NCI-H1048 (cell line): Measurements from ENCODE around the gene GOLGA2.
"Not testable (repeated sequence)": the region's sequence is repeated elsewhere in the genome, so short reads cannot be mapped to it uniquely, and the experiment has no call there.

Experiments
- DNase-seq: peaks from one replicate; lab custom pipeline; 2025; lab: John Stamatoyannopoulos, UW

GOLGA2 gene

GRCh38 chr9:128292009-128292408, 16.2 kb upstream of the GOLGA2 start:
- DNase-seq = no peak

GRCh38 chr9:128288273-128289004, 12.6 kb upstream of the GOLGA2 start:
- DNase-seq = no peak

- no peak for DNase-seq
Measured at GRCh38 chr9:128286440-128286839, 10.6 kb upstream of the GOLGA2 start.

DNA sequence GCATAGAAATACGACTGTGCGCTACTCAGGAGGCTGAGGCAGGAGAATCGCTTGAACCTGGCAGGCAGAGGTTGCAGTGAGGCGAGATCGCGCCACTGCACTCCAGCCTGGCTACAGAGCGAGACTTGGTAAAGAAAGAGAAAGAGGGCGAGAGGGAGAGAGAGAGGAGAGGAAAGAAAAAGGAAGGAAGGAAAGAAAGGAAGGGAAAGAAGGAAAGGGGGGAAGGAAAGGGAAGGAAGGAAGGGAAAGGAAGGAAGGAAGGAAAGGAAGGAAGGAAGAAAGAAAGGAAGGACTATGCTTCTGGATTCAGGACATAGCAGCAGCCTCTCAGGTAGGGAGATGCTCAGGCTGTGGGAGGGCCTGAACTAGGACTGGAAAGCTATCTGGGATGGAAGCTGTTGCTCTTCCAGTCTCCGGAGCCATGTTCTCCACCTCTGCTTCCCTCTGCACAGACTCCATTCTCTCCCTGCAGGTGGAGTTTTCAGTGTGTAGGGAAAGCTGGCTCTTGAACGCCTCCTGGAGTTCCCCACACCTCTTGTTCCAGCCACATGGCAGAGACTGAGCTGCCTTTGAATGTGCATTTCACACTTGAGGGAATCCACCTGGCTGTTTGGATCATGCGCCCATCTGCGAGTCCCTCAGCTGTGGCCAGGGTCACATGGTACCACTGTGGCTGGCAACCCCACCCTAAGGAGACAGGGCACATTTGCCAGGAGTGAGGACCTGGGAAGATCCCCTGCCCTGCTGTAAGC, 9.4 kb upstream of the GOLGA2 start:
- no peak for DNase-seq

DNA sequence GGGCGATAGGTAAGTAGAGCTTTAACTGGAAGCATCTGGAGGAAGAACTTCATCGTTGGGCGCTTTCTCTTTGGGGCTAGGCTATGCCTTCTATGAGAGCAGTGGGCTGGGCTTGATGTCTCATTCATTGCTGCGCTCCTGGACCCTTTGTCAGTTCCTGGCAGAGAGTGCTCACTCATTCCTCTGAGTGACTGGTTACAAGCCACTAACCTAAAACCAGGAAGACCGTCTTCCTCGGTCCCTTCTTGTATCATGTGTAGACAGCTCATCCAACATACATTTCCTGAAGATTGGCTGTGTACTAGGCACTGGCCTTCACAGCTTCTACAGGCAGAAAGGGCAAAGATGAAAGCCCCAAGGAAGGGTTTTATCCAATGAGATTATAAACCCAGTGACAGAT, 6.7 kb upstream of the GOLGA2 start:
- DNase-seq = no peak

DNA sequence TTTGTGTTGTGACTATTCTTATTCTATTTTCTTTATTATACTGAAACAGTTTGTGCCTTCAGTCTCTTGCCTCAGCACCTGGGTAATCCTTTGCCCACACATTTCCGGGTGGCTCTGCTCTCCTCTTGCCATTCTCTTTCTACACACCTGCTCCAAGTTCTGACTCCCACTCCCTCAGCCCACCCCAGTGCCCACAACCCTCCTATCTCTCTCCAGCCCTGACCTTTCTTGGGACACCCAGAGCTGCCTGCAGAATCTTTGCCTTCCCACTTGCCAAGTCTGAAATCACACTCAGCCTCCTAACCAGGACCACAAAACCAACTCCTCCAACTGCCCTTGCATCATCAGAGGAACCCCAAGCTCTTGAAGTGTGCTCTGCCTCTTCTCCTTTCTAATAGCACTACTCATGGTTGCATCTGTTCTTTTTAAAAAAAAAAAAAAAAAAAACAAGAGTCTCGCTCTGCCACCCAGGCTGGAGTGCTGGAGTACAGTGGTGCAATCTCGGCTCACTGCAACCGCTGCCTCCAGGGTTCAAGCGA, 4.3 kb upstream of the GOLGA2 start:
- DNase-seq = no peak

GRCh38 chr9:128279088-128280073, 3.6 kb upstream of the GOLGA2 start:
- DNase-seq = not testable (repeated sequence)

DNA sequence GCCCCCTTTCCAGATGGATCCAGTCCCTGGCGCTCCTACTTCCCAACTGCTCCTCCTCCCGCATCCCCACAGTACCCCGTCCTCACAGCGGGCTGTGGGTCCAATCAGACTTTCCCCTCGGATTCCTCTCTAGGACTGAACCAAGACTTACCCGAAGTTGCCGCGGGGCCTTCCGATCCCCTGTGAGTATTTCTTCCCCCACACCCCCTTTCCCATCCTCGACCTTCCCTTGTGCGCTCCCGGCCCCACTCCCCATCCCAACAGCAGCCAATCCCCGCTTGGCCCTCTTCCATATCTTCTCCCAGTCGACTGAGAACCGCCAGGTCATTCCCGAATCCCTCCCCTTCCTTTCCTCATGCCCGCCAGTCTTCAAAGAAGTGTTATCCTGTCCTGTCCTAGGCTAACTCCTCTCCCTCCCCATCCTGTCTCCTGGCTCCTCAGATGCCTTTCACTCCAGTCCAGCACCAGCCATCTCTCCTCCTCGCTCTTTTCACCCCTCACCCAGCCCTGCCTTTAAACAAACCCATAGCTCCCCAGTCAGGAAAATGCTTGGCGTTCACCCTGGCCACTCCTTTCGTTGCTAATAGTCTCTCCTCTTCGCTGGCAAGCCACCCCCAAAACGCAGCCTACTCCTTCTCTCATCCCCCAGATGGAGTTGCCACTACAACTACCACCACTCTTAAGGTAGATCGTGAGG, 915 bp upstream of the GOLGA2 start:
- DNase-seq = no peak

- peak; percentile 96 for DNase-seq
Measured at GRCh38 chr9:128276008-128276573, 284 bp upstream of the GOLGA2 start, which contains the start of gene SWI5. TSS of gene SWI5 (plus strand) at chr9:128276276.

GRCh38 chr9:128274245-128274644, 1.6 kb downstream of the GOLGA2 start:
- no peak for DNase-seq

DNA sequence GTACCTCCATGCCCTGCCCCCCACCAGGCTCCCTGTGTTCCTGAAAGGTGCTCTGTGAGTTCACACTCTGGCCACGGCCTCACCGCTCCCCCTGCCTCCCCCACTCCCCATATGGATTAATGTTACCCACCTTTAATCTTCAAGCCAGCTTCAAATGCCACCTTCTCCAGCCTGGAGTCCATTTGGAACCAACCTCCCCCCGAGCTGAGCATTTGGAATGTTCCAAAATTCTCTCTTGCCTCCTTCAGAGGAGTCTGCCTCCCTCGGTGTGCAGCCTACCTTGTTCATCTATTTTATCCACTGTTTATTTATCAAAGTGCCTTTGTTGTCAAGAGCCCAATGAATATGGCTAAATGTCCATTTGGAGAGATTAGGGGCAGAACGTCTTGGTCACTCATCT, 4.3 kb downstream of the GOLGA2 start:
- DNase-seq = no peak

GRCh38 chr9:128271112-128271511, 4.7 kb downstream of the GOLGA2 start:
- DNase-seq = no peak

GRCh38 chr9:128266868-128267590, 8.8 kb downstream of the GOLGA2 start:
- no peak for DNase-seq

- DNase-seq = no peak
Measured at GRCh38 chr9:128265348-128265847, 10.4 kb downstream of the GOLGA2 start.

DNA sequence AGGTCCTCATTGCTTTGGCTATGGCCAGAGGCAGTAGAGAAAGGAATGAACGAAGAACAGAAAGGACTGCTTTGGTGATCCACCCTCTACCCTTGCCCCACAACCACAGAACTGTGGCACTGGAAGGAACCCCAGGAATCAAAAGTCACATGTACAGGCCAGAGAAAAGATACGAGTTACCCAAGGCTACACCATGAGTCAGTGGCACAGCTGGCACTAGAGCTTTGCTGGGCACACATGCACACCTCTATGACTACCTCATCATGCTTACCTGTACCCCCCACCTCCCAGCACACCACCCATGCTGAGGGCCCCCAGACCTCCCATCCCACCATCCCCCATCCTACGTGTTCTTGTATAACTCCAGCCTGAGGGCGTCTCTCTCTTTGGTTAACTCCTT, 13.1 kb downstream of the GOLGA2 start:
- DNase-seq = no peak

GRCh38 chr9:128260340-128260739, 15.5 kb downstream of the GOLGA2 start:
- no peak for DNase-seq

- no peak for DNase-seq
Measured at GRCh38 chr9:128259156-128259555, 16.7 kb downstream of the GOLGA2 start.

GRCh38 chr9:128258326-128258725, 17.5 kb downstream of the GOLGA2 start:
- DNase-seq = no peak

DNA sequence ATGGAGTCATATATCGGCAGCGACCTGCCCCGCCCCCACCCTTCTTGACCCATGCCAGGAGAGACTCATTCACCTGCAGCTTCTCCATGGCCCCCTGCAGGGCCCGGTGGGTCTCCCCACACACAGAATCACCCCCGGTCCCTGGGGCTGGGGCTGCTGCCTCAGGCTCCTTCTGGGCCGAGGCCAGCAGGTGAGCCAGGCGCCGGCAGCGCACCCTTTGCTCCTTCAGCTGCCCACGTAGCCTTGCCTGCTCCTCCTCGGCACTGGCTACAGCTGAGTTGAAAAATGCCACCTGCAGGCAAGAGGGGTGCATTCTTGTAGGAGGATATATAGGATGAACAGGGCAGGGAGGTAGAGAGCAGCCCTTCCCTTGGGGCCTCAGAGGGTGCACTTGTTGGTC, 17.9 kb downstream of the GOLGA2 start:
- DNase-seq = no peak
